HG02885 (cell line): ENCODE data around the gene TTLL9.

ENCODE experiments used
- ATAC-seq: cut with Tn5 transposase; IDR thresholded peaks from one replicate; pipeline ENCODE4 v1.9.1; 2021; ENCODE audit warnings: mild to moderate bottlenecking; ENCODE audit not compliant: unreplicated experiment, poor library complexity

TTLL9 gene

DNA sequence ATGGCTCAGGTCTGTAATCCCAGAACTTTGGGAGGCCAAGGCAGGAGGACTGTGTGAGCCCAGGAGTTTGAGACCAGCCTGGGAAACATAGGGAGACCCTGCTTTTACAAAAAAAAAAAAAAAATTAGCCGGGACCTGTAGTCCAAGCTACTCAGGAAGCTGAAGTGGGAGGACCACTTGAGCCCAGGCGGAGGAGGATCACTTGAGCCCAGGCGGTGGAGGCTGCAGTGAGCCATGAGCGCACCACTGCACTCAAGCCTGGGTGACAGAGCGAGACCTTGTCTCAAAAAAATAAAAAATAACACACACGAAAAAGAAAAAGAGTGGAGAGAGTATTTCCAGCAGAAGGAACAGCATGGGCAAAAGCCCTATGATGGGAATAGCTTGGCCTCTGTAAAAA, 2.0 kb downstream of the TTLL9 start:
- no peak for ATAC-seq

DNA sequence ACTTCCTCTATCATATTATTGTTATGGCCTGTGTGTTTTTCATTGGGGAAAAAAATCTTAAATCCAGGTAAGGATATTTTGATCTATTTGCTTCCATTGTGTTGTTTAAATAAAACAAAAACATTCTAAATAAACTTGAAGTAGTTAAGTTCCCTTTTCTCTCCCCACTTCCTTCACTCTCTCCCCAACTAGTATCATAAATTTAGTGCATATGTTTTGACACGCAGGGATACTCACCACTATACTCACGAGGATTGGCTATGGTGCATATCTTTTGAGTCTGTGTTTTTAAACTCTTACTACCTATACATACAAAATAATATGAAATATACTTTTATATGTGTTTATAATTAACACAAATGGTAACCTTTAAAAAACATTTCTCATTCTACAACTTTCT, 5.2 kb downstream of the TTLL9 start:
- no peak for ATAC-seq

- no peak for ATAC-seq
Observed at GRCh38 chr20:31877684-31878083, 7.2 kb downstream of the TTLL9 start.

DNA sequence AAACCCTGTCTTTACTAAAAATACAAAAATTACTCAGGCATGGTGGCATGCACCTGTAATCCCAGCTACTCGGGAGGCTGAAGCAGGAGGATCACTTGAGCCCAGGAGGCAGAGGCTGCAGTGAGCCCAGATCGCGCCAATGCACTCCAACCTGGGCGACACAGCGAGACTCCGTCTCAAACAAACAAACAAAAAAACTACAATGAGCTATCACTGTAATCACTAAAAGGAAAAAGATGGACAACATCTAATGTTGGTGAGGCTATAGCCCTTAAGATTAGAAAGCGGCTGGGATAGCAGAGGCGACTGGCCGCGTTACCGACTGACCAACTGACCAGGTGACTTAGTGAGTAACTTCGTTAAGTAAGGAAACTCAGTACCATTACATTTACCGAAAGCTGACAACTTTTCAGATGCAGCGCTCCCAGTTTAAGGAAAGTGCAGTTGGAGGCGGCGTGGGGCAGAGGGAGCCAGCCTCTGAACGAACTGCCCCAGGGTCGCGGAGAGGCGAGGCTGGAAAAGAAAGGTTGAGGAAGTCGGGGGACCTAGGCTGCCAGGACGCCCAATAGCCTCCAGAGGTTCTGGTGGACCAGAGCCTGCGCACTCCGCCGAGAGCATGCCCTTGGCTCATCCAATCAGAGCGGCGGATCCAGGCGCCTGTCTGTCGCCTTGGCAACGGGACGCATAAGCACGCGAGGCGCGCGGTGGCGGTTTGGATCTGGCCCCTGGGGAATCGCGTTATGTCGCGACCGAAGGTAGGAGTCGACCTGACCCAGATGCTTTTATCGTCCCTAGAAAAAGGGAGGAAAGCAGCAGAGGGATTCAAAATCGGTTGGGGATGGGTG, 8.9 kb downstream of the TTLL9 start:
- peak; percentile 94 for ATAC-seq

DNA sequence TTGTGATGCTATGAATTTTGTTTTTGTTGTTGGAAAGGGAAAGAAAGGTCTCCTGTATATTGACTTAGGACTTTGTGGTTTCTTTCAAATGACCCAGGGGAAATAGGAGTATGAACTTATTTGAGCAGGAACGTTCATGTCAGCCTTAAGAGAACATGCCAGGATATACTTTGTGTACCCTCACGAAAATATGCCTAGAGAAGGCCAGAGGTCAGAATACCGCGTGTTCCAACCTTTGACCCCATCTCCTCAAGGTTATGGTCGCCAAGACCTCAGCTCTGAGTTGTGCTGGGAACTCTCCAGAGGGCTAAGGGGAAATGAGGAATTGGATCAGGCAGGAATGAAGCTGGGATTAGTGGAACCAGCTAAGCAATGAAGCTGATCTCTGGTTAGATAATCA, 11.5 kb downstream of the TTLL9 start:
- no peak for ATAC-seq

- ATAC-seq, result no peak
Observed at GRCh38 chr20:31883829-31884228, 13.4 kb downstream of the TTLL9 start.

- ATAC-seq, result no peak
Observed at GRCh38 chr20:31890646-31891045, 20.2 kb downstream of the TTLL9 start.

GRCh38 chr20:31894980-31895675, 24.7 kb downstream of the TTLL9 start:
- ATAC-seq, result peak; percentile 99

DNA sequence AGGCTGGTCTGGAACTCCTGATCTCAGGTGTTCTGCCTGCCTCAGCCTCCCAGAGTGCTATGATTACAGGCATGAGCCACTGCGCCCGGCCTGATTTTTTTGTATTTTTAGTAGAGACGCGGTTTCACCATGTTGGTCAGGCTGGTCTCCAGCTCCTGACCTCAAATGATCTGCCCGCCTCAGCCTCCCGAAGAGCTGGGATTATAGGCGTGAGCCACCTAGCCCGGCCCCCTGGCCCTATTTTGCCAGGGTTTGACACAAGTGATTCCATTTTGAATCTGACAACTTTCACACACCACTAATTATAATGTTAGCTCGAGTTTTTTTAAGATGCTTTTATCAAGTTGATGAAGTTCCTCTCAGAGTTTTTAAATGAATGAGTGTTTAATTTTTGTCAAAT, 25.6 kb downstream of the TTLL9 start:
- ATAC-seq, result no peak

- ATAC-seq, result no peak
Observed at GRCh38 chr20:31897541-31897940, 27.1 kb downstream of the TTLL9 start.

- ATAC-seq, result no peak
Observed at GRCh38 chr20:31901615-31902014, 31.2 kb downstream of the TTLL9 start.

- no peak for ATAC-seq
Observed at GRCh38 chr20:31903627-31904386, 33.4 kb downstream of the TTLL9 start.

GRCh38 chr20:31906001-31906400, 35.6 kb downstream of the TTLL9 start:
- no peak for ATAC-seq

GRCh38 chr20:31907046-31907445, 36.6 kb downstream of the TTLL9 start:
- ATAC-seq, result no peak

DNA sequence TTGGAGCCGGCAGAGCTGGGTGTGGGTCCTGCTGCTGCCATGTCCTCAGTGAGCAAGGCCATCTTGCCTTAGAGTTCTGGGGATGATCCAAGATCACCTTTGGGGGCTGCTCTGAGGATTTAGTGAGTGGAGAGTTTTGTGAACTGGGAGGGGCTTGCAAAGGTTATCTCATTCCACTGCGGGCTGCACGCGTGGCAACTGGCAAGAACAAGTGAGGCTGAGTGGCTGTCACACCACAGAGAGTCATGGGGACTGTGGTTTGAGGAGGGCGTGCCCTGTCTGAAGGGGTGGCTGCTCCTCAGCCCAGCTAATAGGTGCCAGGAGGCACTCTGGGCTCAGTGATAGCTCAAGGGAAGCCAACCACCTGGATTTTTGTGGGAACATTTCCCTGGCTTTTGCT, 37.6 kb downstream of the TTLL9 start:
- no peak for ATAC-seq

- no peak for ATAC-seq
Observed at GRCh38 chr20:31908424-31908823, 38.0 kb downstream of the TTLL9 start.

DNA sequence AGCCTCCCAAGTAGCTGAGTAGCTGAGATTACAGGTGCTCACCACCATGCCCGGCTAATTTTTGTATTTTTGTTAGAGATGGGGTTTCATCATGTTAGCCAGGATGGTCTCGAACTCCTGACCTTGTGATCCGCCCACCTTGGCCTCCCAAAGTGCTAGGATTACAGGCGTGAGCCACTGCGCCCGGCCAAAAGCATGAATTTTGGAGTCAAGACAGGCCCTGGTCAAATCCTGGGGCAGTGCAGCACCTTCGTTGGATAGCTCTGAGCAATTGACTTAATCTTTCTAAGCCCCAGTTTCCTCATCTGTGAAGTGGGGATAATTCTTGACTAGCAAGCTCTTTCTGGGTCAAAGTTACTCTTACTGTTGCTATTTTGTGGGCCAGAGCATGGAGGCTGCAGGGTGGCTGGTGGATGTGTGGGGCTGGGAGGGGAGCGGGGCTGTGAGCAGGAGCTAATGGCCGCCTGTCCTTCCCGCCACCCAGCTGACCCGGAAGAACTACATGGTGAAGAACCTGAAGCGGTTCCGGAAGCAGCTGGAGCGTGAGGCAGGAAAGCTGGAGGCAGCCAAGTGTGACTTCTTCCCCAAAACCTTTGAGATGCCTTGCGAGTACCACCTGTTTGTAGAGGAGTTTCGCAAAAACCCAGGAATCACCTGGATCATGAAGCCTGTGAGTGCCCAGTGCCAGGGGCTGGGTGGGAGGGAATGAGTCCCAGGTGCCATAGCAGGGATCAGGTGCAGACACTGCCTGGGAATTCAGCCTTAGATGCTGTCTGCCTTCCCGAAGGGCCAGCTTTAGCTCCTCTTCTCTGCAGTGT, 39.0 kb downstream of the TTLL9 start:
- no peak for ATAC-seq

- ATAC-seq, result no peak
Observed at GRCh38 chr20:31910071-31910803, 39.8 kb downstream of the TTLL9 start.

DNA sequence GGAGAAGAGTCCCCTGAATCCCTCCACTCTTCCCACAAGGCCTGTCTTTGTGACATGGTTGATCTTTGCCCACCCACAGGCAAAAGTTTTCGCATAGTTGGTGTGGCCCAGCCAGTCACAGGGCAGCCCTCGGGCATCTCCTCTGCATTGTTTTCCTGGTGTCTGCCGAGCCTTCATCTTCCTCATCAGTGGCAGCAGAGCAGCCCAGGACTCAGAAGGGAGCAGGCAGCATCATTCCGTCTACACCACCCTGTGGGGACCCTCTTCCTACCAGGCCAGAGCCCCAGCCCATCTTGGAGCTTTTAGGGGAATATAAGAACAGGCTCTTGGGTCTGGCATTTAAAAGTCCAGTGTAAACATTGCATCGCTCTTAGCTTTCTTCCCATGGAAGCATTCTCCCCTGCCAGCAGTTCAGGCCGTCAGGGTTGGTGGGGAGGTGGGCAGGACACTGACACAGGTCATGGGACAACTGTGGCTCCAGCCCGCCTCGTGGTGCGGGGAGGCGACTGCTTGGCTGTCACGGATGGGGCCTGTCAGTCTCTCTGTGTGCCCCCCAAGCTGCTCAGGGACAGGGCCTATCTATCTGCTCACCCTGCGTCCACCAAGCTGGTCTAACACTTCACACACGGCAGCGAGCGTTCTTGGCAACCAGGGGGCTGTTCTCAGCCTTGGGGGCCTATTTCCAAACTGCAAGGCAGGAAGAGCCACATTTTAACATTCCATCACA, 43.2 kb downstream of the TTLL9 start:
- ATAC-seq, result no peak
